Measurements from ENCODE around the gene FGF23.

Gene FGF23

DNA sequence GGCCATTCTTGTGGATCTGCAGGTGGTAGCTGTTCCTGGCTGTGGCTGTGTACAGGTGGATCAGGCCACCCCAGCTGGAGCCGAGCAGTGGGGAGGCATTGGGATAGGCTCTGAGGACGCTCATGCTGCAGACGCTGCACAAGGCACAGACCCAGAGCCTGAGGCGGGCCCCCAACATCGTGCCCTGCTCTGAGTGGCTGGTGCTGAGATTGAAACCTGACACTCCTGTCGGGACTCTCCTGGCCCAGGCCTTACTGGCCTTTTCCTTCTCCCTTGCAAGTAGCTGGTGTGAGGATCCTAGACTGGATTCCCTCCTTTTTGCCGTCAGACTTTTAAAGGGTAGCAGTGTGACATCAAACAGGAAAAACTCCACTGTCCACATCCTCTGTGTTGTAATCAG is at the start of gene FGF23:
Gene FGF23 (minus strand): TSS at position 308 of the 400 bp plus-strand sequence. CDS start 130 bp downstream, at position 178.
- no peaks in the 10 kb centered on the region for H3K27me3 ChIP-seq (ENCODE audit: control insufficient read depth, insufficient read depth, low read length)
- H3K9ac ChIP-seq (ENCODE audit: low read length) = no peak within 1 kb of the TSS
- 0 out of 2 replicates have a peak within 1 kb of the TSS, but pooled peaks have one; percentile 8 for H3K4me3 ChIP-seq (ENCODE audit: low read depth, low read length)
- H3K27ac ChIP-seq (ENCODE audit: low read depth, low read length) = no peak within 1 kb of the TSS
- peaks cover 7% of the 10 kb centered on the region for H3K4me1 ChIP-seq (ENCODE audit: control insufficient read depth, insufficient read depth, low read length)
- H3K36me3 ChIP-seq (ENCODE audit: control insufficient read depth, insufficient read depth, low read length) = no peaks in the 10 kb centered on the region
- H3K9me3 ChIP-seq (ENCODE audit: control insufficient read depth, insufficient read depth, low read depth, low read length) = no peaks in the 10 kb centered on the region

DNA sequence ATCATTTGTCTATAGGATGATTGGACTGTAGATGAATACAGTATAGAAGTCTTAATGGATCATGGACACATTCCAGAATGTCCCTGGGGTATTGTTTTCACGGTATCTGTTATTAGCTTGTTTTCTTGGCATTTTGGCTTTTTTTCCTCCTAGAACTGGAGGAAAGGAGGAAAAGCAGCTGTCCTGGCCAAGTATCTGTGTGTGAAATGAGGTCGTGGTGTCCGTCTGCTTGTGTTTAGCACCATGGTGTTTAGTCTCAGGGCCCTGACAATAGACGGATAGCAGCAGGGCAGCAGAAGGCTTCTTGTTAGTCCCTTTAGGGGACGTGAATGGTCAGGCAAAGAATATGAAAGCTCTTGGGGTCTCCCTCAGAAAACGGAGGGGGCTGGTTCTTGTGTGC is 44.9 kb upstream of the FGF23 start:
- no peaks in the 10 kb centered on the region for H3K4me1 ChIP-seq (ENCODE audit: control insufficient read depth, insufficient read depth, low read length)

DNA sequence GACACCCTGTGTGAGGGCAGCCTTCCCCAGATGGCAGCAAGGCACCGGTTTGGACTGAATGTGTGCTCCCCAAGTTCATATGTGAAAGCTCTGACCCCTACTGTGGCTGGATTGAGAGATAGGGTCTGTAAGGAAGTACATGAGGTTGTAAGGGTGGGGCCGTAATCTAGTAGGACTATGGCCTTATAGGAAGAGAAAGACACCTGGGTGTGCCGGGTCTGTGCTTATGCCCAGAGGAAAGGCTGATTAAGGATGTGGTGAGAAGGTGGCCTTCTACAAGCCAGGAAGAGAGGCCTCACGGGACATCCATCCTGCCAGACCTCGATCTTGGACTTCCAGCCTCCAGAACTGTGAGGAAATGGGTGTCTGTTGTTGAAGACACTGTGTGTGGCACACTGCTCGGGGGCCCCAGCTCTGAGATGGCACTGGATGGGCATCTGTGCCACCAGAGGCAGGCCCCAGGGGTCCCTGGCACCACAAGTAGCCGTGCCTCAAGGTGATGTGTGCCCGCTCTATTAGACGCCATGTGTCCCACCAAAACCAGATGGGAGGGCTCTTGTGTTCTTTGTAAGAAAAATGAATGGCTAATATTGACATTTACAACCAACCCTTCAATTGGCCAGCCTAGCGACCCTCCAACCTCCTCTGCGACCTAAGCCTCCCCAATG is 44.1 kb upstream of the FGF23 start:
- no peak overlapping the region for H3K9ac ChIP-seq (ENCODE audit: low read length)
- H3K4me3 ChIP-seq (ENCODE audit: low read depth, low read length) = no peak overlapping the region
- no peaks in the 10 kb centered on the region for H3K9me3 ChIP-seq (ENCODE audit: control insufficient read depth, insufficient read depth, low read depth, low read length)
- H3K4me1 ChIP-seq (ENCODE audit: control insufficient read depth, insufficient read depth, low read length) = no peaks in the 10 kb centered on the region
- H3K27me3 ChIP-seq (ENCODE audit: control insufficient read depth, insufficient read depth, low read length) = no peaks in the 10 kb centered on the region
- no peak overlapping the region for H3K27ac ChIP-seq (ENCODE audit: low read depth, low read length)
- H3K36me3 ChIP-seq (ENCODE audit: control insufficient read depth, insufficient read depth, low read length) = no peaks in the 10 kb centered on the region

More for the DNA sequence above, 44.9 kb upstream of the FGF23 start:
- H3K4me3 ChIP-seq (ENCODE audit: low read depth, low read length) = no peak overlapping the region
- H3K36me3 ChIP-seq (ENCODE audit: control insufficient read depth, insufficient read depth, low read length) = no peaks in the 10 kb centered on the region
- peak overlapping the region; percentile 18 for H3K9ac ChIP-seq (ENCODE audit: low read length)
- no peaks in the 10 kb centered on the region for H3K27me3 ChIP-seq (ENCODE audit: control insufficient read depth, insufficient read depth, low read length)
- no peak overlapping the region for H3K27ac ChIP-seq (ENCODE audit: low read depth, low read length)
- H3K9me3 ChIP-seq (ENCODE audit: control insufficient read depth, insufficient read depth, low read depth, low read length) = no peaks in the 10 kb centered on the region

DNA sequence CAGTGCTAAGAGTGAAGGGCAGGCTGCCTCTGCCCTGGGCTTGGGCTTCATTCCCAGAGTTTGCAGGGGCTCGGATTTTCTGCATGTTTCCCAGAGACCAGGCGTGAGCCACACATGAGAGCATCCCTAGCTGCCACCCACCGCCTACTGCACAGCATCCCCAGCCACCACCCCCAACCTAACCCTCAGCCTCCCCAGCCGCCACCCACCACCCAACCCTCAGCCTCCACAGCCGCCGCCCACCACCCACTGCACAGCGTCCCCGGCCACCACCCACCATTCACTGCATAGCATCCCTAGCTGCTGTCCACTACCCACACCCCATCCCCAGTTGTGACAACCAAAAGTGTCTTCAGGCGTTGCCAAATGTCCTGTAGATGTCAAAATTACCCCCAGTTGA is 43.5 kb upstream of the FGF23 start:
- no peaks in the 10 kb centered on the region for H3K36me3 ChIP-seq (ENCODE audit: control insufficient read depth, insufficient read depth, low read length)
- H3K9me3 ChIP-seq (ENCODE audit: control insufficient read depth, insufficient read depth, low read depth, low read length) = no peaks in the 10 kb centered on the region
- H3K4me1 ChIP-seq (ENCODE audit: control insufficient read depth, insufficient read depth, low read length) = no peaks in the 10 kb centered on the region
- no peaks in the 10 kb centered on the region for H3K27me3 ChIP-seq (ENCODE audit: control insufficient read depth, insufficient read depth, low read length)
- no peak overlapping the region for H3K9ac ChIP-seq (ENCODE audit: low read length)
- H3K4me3 ChIP-seq (ENCODE audit: low read depth, low read length) = no peak overlapping the region
- no peak overlapping the region for H3K27ac ChIP-seq (ENCODE audit: low read depth, low read length)

DNA sequence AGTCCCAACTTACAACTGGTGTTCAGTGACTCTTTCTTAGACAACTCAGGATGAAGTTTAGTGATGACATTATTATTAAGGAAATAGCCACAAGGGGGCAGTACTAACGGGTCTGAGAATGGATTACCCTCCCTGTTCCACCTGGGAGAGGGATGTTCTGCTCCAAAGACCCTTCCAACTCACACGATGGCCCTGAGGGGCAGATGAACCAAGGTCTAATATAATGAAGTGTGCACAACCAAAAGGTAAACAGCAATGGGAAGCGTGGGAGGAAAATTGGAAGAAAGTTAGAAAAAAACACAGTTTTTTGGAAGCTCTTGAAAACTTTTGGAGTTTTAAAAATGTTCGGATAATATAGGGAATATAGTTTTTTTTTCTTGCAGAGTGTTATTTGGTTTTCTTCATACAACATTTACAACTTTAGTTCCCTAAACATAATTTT is 42.1 kb upstream of the FGF23 start:
- no peak overlapping the region for H3K27ac ChIP-seq (ENCODE audit: low read depth, low read length)
- H3K9ac ChIP-seq (ENCODE audit: low read length) = no peak overlapping the region
- H3K27me3 ChIP-seq (ENCODE audit: control insufficient read depth, insufficient read depth, low read length) = 0 out of 2 replicates have a peak, but pooled peaks cover 6% of the 10 kb centered on the region
- H3K4me1 ChIP-seq (ENCODE audit: control insufficient read depth, insufficient read depth, low read length) = peaks cover 5% of the 10 kb centered on the region
- H3K9me3 ChIP-seq (ENCODE audit: control insufficient read depth, insufficient read depth, low read depth, low read length) = no peaks in the 10 kb centered on the region
- H3K36me3 ChIP-seq (ENCODE audit: control insufficient read depth, insufficient read depth, low read length) = no peaks in the 10 kb centered on the region
- no peak overlapping the region for H3K4me3 ChIP-seq (ENCODE audit: low read depth, low read length)

DNA sequence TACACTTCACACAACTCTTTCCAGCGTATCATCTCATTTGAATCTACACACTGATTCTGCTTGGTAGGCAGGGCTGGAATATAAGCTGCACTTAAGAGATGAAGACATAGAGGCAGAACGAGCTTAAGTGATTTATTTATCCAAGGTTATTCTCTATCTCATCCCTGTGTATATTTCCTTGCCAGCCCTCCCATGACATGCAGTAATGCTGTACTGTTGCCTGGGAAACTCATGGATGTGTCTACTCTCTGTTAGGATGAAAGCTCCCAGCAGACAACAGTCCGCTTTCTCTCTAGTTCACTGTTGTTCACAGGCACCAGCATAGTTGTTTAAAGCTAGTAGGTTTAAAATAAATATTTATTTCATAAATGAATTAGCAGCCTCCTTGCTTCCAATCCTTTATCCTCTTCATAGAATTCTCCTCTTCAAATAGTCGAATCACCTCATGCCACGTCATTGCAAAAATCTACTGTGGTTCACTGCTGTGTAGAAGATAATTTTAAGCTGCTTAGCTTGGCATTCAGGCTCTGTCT is 40.7 kb upstream of the FGF23 start:
- H3K4me1 ChIP-seq (ENCODE audit: control insufficient read depth, insufficient read depth, low read length) = peaks cover 5% of the 10 kb centered on the region
- H3K36me3 ChIP-seq (ENCODE audit: control insufficient read depth, insufficient read depth, low read length) = no peaks in the 10 kb centered on the region
- no peak overlapping the region for H3K27ac ChIP-seq (ENCODE audit: low read depth, low read length)
- H3K9me3 ChIP-seq (ENCODE audit: control insufficient read depth, insufficient read depth, low read depth, low read length) = no peaks in the 10 kb centered on the region
- H3K4me3 ChIP-seq (ENCODE audit: low read depth, low read length) = no peak overlapping the region
- H3K27me3 ChIP-seq (ENCODE audit: control insufficient read depth, insufficient read depth, low read length) = 0 out of 2 replicates have a peak, but pooled peaks cover 6% of the 10 kb centered on the region
- no peak overlapping the region for H3K9ac ChIP-seq (ENCODE audit: low read length)

DNA sequence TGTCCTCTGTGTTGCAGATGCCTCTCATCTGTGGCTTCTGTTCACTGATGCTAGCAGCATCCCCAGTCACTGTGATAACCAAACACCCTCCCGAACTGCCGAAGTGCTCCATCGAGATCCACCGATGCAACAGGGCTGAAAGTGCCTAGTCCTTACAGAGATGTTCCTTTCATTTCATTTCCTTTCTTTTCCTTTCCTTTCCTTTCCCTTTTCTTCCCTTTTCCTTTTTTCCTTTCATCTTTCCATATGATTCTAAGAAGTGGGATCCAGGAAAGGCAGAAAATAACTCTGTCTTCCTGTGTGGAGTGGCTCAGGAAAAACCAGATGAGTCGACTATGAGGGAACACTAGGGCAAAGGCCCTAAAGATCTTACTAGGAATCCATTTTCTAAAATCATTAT is 39.4 kb upstream of the FGF23 start:
- Histone ChIP-seq H3K9ac (ENCODE audit: low read length) (no peak overlapping the region), H3K27ac (ENCODE audit: low read depth, low read length) (no peak overlapping the region), H3K27me3 (ENCODE audit: control insufficient read depth, insufficient read depth, low read length) (0 out of 2 replicates have a peak, but pooled peaks cover 6% of the 10 kb centered on the region), H3K4me1 (ENCODE audit: control insufficient read depth, insufficient read depth, low read length) (peaks cover 5% of the 10 kb centered on the region), H3K4me3 (ENCODE audit: low read depth, low read length) (no peak overlapping the region), H3K36me3 (ENCODE audit: control insufficient read depth, insufficient read depth, low read length) (no peaks in the 10 kb centered on the region), H3K9me3 (ENCODE audit: control insufficient read depth, insufficient read depth, low read depth, low read length) (no peaks in the 10 kb centered on the region)

DNA sequence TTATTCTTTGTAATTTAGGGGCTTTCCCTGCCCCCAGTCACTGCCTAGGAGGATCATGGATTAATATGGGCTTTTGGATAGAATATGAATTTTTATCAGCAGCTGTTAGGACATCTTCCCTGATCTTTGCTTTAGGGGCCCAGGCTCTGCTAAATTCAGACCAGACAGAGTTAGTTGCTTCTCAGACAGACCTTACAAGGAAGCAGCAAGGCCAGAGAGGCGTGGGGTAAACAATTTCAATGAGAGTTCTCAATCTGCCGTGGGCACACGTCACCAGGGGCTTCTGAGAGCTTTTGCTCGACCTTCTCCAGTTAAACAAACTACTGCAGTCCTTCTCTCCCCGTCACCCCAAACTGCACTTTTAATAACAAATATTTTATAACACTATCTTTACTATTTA is 38.4 kb upstream of the FGF23 start:
- Histone ChIP-seq H3K36me3 (ENCODE audit: control insufficient read depth, insufficient read depth, low read length) (no peaks in the 10 kb centered on the region), H3K4me3 (ENCODE audit: low read depth, low read length) (no peak overlapping the region), H3K27ac (ENCODE audit: low read depth, low read length) (no peak overlapping the region), H3K9me3 (ENCODE audit: control insufficient read depth, insufficient read depth, low read depth, low read length) (no peaks in the 10 kb centered on the region), H3K4me1 (ENCODE audit: control insufficient read depth, insufficient read depth, low read length) (peaks cover 5% of the 10 kb centered on the region), H3K27me3 (ENCODE audit: control insufficient read depth, insufficient read depth, low read length) (0 out of 2 replicates have a peak, but pooled peaks cover 6% of the 10 kb centered on the region), H3K9ac (ENCODE audit: low read length) (no peak overlapping the region)

DNA sequence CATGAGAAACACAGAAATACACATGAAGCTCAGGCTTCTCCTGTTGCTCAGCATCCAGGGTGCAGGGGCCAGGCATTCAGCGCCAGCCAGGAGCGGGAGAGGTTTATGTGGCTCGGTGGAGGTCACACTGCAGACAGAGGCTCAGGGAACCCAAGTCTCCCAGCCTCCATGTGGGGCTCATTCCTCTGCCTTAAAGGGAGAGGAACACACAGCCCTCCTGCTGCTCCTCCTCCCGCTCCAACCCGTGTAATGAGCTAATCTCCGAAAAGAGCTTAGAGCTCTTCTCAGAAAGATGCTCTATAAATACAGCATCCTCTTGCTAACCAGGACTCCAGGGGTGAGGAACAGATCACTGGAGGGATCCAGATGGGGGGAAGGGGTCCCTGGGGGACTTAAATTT is 37.9 kb upstream of the FGF23 start:
- Histone ChIP-seq H3K27me3 (ENCODE audit: control insufficient read depth, insufficient read depth, low read length) (0 out of 2 replicates have a peak, but pooled peaks cover 6% of the 10 kb centered on the region), H3K27ac (ENCODE audit: low read depth, low read length) (no peak overlapping the region), H3K9me3 (ENCODE audit: control insufficient read depth, insufficient read depth, low read depth, low read length) (no peaks in the 10 kb centered on the region)

DNA sequence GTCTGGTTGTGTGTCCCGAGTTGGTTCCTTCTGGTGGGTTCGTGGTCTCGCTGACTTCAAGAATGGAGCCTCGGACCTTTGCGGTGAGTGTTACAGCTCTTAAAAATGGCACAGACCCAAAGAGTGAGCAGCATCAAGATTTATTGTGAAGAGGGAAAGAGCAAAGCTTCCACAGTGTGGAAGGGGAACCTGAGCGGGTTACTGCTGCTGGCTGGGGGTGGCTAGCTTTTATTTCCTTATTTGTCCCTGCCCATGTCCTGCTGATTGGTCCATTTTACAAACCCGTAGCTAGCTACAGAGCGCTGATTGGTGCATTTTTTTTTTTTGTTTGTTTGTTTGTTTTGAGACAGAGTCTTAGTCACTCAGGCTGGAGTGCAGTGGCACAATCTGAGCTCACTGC is 36.8 kb upstream of the FGF23 start:
- Histone ChIP-seq H3K4me3 (ENCODE audit: low read depth, low read length) (no peak overlapping the region), H3K9me3 (ENCODE audit: control insufficient read depth, insufficient read depth, low read depth, low read length) (no peaks in the 10 kb centered on the region), H3K36me3 (ENCODE audit: control insufficient read depth, insufficient read depth, low read length) (no peaks in the 10 kb centered on the region), H3K9ac (ENCODE audit: low read length) (no peak overlapping the region), H3K27ac (ENCODE audit: low read depth, low read length) (no peak overlapping the region), H3K4me1 (ENCODE audit: control insufficient read depth, insufficient read depth, low read length) (peaks cover 5% of the 10 kb centered on the region), H3K27me3 (ENCODE audit: control insufficient read depth, insufficient read depth, low read length) (0 out of 2 replicates have a peak, but pooled peaks cover 6% of the 10 kb centered on the region)

More for the DNA sequence above, 37.9 kb upstream of the FGF23 start:
- Histone ChIP-seq H3K36me3 (ENCODE audit: control insufficient read depth, insufficient read depth, low read length) (no peaks in the 10 kb centered on the region), H3K9ac (ENCODE audit: low read length) (no peak overlapping the region), H3K4me3 (ENCODE audit: low read depth, low read length) (no peak overlapping the region), H3K4me1 (ENCODE audit: control insufficient read depth, insufficient read depth, low read length) (peaks cover 5% of the 10 kb centered on the region)

DNA sequence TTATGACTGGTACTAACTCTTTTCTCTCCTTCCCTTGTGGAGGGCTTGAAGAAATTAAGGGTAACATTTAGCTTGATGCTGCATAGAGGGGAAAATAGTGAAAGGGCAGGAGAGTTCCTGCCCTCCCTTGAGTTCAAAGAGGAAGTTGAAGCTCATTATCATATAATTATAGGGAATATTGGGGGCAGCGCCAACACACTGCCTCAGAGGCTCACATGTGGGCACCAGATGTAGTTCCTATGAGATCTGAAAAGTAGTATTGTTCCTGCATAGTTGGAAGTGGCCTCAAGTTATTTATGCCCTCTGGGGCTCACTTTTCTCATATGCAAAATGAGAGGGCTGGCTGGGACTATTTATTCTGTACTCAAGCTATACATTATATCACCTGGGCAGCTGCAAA is 33.0 kb upstream of the FGF23 start:
- Histone ChIP-seq H3K9ac (ENCODE audit: low read length) (no peak overlapping the region), H3K4me1 (ENCODE audit: control insufficient read depth, insufficient read depth, low read length) (peaks cover 3% of the 10 kb centered on the region), H3K27me3 (ENCODE audit: control insufficient read depth, insufficient read depth, low read length) (0 out of 2 replicates have a peak, but pooled peaks cover 5% of the 10 kb centered on the region)

More for the DNA sequence above, 33.0 kb upstream of the FGF23 start:
- Histone ChIP-seq H3K4me3 (ENCODE audit: low read depth, low read length) (no peak overlapping the region), H3K36me3 (ENCODE audit: control insufficient read depth, insufficient read depth, low read length) (no peaks in the 10 kb centered on the region), H3K27ac (ENCODE audit: low read depth, low read length) (no peak overlapping the region), H3K9me3 (ENCODE audit: control insufficient read depth, insufficient read depth, low read depth, low read length) (no peaks in the 10 kb centered on the region)
